Body of pancreas (tissue), 4 donors: ENCODE data around the gene RNF5.

Experiments used
- CTCF ChIP-seq, 7 experiments: fragments of 450-650 bp in 4 of 7; fragments of 200-600 bp in 3 of 7; sonication (generic) in 3 of 7; IDR thresholded peaks; one replicate each; pipeline ENCODE4 v1.5.1; 2016 to 2019; ENCODE audit warnings: antibody characterized with exemption in 7 of 7
- POLR2A ChIP-seq, 3 donors: fragments of 450-650 bp; IDR thresholded peaks; one replicate each; pipeline ENCODE4 v1.6.1; 2016; ENCODE audit warnings: antibody characterized with exemption in 3 of 3, mild to moderate bottlenecking in 2 of 3

GRCh38 chr6:32190911-32191677 lies 12.9 kb downstream of the RNF5 start:
- TF ChIP-seq CTCF (IDR thresholded peaks at IDR 0.05) (no peak), POLR2A (IDR thresholded peaks at IDR 0.05) (no peak)
